Medulla oblongata (tissue), 1 donor: ENCODE measurements around the gene VCAN.

Experiments used
- DNase-seq: peaks from one replicate; pipeline ENCODE4 v3.0.0-alpha.2; 2015; ENCODE audit errors: extremely low spot score

Gene VCAN

DNA sequence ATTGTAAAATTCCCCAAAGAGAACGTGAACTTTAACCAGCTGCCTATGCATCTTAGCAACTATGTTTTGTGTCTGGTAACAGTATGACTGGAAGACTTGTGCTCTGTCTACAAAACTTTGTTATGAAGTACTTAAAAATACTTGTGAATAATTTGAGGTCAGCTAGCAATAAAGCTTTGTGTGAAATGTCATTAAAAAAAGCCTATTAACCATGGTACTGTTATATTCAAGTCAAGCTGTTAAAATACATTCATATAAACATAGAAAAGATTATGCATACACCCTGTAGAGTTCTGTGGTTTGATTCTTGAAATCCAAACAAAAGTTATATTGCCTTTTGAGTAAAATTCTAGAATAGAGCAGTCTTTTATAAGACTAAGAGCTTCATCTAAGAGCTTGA lies 60.1 kb downstream of the VCAN start:
- no peak for DNase-seq

DNA sequence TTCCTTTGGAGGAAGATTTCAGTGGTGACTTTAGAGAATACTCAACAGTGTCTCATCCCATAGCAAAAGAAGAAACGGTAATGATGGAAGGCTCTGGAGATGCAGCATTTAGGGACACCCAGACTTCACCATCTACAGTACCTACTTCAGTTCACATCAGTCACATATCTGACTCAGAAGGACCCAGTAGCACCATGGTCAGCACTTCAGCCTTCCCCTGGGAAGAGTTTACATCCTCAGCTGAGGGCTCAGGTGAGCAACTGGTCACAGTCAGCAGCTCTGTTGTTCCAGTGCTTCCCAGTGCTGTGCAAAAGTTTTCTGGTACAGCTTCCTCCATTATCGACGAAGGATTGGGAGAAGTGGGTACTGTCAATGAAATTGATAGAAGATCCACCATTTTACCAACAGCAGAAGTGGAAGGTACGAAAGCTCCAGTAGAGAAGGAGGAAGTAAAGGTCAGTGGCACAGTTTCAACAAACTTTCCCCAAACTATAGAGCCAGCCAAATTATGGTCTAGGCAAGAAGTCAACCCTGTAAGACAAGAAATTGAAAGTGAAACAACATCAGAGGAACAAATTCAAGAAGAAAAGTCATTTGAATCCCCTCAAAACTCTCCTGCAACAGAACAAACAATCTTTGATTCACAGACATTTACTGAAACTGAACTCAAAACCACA lies 67.4 kb downstream of the VCAN start:
- no peak for DNase-seq

DNA sequence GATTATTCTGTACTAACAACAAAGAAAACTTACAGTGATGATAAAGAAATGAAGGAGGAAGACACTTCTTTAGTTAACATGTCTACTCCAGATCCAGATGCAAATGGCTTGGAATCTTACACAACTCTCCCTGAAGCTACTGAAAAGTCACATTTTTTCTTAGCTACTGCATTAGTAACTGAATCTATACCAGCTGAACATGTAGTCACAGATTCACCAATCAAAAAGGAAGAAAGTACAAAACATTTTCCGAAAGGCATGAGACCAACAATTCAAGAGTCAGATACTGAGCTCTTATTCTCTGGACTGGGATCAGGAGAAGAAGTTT lies 67.9 kb downstream of the VCAN start:
- DNase-seq, result no peak

DNA sequence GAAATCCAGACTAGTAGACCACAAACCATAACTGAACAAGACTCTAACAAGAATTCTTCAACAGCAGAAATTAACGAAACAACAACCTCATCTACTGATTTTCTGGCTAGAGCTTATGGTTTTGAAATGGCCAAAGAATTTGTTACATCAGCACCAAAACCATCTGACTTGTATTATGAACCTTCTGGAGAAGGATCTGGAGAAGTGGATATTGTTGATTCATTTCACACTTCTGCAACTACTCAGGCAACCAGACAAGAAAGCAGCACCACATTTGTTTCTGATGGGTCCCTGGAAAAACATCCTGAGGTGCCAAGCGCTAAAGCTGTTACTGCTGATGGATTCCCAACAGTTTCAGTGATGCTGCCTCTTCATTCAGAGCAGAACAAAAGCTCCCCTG lies 68.6 kb downstream of the VCAN start:
- DNase-seq, result no peak

DNA sequence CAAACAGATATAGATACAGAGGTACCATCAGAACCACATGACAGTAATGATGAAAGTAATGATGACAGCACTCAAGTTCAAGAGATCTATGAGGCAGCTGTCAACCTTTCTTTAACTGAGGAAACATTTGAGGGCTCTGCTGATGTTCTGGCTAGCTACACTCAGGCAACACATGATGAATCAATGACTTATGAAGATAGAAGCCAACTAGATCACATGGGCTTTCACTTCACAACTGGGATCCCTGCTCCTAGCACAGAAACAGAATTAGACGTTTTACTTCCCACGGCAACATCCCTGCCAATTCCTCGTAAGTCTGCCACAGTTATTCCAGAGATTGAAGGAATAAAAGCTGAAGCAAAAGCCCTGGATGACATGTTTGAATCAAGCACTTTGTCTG lies 69.2 kb downstream of the VCAN start:
- DNase-seq, result no peak

DNA sequence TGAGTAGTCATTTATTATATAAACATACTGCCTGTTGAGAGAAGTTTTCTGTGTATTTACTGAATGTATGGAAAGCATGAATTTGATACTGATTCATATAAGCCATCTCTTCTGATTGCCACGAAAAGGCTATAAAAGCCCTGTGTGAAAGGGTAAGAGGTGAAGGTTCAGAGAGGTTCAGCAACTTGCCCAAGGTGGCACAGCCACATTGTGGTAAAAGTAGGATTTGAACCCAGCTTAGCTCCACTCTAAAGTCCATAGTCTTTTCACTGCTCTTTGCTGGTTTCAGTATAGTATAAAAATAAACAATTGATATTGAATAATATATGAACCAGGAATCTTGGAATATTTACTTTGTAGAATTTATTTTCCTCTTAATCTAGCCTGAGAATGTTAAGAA lies 71.3 kb downstream of the VCAN start:
- no peak for DNase-seq

DNA sequence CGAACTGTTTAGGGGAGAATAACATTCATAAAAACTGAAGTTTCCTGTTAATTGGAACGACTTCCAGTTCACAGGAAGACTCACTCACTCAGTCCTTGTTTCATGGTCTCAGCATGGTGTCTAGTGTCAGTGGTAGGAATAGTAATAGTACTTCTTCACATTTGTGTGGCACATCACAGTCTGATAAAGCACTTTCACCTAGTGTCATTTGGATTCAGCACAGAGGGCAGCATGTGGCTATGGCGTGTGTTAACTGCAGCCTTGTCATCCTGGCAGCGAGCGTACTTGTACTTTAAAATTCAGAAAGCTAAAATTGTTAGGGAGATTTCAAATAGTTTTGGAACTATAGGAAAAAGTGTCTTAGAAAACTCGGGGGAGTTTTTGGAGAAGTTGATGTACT lies 72.4 kb downstream of the VCAN start:
- DNase-seq, result no peak

DNA sequence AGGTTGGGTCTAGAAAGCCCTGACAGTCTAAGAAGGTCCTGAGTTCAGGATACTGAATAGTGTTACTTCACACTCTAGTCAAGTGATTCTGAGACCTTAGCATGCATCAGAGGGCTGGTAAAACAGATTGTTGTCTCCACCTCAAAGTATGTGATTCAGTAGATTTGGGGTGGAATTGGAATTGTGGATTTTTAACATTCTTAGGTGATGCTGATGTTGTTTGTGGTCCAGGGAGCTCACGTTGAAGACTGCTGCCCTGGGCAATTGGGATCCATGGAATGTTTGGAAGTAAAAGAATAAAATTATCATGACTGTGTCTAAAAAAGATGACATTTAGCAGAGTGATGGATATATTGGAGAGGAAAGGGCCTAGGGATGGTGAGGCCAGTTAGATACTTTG lies 75.6 kb downstream of the VCAN start:
- DNase-seq, result no peak

DNA sequence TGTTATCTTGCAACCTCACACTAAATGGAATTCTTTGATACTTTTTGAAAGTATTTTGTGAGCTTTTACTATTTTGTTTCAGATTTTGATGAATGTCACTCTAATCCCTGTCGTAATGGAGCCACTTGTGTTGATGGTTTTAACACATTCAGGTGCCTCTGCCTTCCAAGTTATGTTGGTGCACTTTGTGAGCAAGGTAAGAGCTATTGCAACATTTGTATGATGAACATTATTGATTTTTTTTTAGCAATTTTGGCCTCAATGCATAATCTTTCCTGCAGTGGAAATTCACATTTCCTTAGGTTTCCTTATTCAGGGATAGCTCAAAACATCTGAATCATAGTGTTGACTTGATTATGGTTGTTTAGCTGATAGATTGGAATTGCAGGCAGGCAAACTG lies 76.3 kb downstream of the VCAN start:
- no peak for DNase-seq

DNA sequence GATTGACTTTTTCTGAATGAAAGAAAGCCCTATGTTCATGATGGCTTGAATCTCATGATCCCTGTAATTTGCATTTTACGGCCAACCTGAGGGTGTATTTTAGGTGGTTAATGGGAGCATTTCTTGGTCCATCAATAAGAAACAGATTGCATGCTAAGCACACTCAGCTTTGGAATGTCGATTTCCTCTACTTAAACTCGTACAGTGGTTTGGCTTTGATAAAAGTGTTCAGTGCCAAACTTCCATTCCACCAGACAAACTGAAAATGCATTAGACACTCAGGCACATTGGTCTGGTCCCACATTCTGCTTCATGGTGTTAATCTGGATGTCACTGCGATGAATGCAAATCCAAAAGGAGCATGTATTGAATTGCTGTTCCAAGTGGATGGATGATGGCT lies 77.0 kb downstream of the VCAN start:
- DNase-seq, result no peak

DNA sequence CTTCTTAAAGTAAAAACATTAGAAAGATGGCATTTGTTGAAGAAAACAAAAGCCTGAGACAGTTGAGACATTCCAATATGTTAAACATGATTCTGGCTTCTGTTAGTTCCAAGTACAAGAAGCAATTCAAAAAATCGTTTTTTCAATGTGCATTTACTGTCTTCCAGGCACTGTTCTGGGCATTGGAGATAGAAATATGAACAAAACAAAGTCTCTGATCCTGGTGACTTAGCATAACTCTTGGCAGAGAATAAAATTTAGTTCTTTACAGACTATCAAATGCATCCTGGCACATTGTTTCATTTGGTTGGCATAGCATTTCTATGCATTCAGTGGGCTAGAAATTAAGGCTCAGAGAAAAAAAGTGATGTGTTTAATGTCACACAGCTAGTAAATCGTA lies 77.5 kb downstream of the VCAN start:
- no peak for DNase-seq

DNA sequence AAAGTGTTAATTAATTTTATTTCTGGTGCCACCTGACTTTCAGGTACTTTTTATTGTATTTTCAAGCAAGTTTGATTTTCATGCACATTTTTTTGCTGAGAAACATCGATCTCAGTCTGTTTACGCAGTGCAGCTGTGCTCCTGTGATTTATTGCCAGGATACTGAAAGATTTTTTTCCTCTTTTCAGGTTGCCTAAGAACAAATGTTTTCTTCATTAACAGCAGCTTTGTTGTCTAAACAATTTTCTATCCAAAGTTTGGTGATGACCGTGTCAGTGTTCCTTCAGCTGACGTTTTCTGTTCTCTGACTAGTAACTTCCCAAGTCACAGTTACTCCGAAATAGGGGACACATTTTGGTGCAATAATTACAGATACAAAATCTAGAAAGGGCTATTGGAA lies 78.1 kb downstream of the VCAN start:
- no peak for DNase-seq

DNA sequence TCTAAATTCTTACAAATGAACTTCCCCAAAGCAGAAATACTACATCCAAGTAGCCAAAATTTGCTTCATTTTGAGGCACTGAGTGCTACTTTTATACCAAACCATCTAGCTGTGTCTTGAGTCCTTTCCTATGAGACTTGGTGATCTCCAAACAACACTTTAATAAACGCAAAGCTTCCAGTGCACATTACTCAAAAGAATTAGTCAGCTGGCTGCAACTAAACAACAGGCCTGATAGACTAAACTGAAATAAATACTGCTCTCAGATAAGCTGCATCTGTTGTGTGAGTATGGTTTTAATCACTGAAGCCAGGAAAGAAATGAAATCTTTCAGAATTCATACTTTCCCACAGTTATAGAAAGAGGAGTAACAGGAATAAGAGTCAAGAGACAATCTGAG lies 80.3 kb downstream of the VCAN start:
- DNase-seq, result no peak

DNA sequence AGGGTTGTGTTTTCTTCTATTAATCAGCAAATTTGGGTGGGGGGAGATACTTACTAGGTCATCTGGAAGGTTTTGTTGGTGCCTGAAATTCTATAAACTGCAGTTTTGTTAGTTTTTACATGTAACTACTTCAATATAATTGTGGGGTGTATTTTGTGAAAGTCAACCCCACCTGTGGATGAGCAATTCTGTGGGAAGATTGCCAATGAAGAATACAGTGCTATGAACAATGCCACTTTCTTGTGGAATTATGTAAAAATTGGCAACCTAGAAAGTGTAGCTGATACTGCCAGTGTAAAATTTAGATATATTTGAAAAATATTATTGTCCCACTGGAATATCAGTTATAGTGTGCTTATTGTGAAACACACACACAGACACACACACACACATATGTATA lies 80.7 kb downstream of the VCAN start:
- DNase-seq, result no peak

DNA sequence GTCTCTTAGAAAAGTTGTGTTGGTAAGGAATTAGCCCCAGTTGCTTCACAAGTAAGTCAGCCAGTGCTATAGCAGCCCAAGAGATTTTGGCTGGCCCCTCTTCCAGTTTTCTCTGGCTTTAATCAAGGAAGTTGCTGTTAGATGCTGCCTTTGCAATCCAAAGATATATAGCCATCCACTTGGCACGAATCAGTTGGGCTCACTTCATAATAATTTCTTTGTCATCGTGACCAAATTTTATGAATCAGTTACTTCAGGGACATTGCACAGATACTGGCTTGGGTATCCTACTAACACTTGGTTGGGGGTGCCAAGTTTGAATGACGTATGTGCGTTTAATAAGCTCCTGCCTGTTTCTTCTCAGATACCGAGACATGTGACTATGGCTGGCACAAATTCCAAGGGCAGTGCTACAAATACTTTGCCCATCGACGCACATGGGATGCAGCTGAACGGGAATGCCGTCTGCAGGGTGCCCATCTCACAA lies 81.5 kb downstream of the VCAN start:
- DNase-seq, result peak; percentile 35

DNA sequence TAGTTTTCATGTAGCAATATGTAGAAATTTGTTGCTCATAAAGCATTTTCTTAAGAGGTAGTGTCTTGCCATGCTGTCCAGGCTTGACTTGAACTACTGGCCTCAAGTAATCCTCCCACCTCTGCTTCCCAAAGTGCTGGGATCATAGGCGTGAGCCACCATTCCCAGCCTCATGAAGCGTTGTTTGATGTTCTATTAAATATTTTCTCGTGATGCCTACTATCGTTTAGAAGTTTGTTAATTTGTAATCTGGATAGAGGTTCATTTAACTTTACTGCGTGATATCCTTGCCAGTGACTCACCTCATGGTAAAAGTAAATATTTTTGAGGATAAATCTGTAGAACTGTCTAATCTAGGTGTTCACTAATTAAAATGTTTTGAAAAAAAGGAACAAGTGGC lies 82.6 kb downstream of the VCAN start:
- no peak for DNase-seq

DNA sequence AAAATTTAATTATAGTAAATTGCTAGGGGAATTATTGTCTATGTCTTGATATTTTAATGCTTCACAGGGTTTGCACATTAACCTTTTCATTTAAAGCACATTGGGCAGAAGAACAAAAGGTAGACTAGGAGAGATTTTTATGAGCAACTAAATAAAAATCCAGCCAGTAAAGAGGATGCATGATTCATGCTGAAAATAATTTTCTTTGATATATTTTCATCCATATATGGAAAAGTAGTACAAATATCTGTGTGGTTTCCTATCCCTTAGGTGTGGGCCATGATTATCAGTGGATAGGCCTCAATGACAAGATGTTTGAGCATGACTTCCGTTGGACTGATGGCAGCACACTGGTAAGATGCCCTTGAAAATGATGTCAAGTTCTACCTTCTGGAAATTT lies 83.1 kb downstream of the VCAN start:
- no peak for DNase-seq

DNA sequence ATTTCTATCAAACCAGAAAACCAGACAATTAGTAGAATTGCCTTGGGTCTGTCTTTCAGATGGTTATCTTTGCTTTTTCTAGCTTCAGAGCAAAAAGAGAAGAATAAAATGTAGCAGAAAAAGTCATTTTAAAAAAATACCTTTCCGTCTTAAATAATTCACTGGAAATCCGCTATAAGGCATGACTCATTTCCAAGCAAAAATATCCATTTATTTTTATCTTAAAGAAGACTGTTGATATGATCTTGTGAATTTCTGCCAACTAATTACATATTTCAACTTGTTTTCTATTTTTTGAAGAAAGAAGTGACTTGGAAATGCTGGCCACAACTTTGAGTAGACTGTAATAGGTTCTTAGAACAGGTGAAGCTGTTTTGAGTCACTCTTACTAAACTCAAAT lies 83.7 kb downstream of the VCAN start:
- DNase-seq, result no peak

DNA sequence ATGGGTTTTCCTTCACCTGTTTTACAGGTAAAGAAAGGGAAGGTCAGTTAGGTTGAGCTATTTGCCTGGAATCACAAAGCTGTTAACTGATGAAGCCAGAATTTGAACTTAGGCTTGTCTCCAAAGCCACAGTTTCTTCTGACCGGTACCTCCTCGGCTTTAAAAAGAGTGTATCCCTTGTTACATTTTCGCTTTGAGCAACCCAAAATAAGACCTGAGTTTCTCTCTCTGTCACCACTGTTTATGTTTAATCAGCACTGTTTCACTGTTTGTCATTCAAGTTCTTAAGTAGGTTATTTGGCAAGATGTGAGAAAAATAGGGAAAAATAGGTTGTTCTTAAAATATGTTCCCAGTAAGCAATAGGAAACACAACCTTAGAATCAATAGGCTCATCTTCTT lies 84.6 kb downstream of the VCAN start:
- DNase-seq, result no peak

DNA sequence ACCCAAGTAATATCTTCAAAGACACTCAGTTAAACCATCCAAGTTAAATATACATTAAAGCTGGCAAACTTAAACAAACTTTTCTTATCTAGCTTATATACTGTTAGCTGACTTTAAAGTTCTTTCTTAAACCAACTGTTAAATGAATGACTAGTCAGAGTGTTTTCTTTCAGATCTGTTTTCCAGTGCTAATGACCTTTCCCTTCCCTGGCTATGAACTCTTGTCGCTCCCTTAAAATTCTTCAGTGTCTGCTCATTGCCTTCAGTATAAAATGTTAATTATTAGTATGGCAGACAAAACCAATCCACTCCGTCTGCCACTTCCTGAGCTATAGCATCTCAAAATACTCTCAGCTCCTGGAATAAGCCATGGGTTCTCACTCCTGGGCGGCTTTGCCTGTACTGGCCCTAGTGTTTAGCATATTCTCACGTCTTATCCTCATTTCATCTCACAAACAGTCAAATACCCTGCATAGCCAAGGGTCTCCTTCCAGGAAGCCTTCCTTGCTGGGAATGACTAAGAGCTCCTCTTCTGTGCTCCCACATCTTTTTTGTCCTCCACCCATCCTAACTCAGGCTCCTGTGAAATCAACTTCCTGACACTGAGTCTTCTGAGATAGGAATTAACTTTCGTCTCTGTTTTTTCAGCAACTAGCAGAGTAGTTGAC lies 87.7 kb downstream of the VCAN start:
- DNase-seq, result no peak

DNA sequence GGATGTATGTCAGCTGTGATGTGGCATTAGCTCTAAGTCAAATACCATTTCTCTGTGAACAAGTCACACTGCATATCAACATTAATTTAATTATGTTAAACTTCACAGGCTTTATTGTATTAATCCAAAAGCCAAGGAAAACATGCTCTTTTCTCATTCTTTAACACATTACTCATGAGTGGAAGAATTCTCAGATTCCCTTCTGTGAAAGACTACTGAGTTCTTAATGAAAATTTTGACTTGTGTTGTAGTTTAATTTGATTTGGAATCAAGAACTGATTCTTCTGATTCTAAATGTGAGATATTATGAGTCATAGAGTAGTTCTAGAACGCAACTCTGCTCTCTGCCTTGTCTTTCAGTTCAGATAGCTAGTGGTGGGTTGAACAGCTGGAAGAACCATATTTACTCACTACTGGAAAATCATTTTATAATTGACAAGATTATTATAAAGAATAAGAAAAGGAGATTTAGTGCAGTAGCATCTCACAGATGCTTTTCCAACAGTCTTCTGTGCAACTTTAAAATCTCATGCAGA lies 90.6 kb downstream of the VCAN start:
- peak; percentile 34 for DNase-seq

DNA sequence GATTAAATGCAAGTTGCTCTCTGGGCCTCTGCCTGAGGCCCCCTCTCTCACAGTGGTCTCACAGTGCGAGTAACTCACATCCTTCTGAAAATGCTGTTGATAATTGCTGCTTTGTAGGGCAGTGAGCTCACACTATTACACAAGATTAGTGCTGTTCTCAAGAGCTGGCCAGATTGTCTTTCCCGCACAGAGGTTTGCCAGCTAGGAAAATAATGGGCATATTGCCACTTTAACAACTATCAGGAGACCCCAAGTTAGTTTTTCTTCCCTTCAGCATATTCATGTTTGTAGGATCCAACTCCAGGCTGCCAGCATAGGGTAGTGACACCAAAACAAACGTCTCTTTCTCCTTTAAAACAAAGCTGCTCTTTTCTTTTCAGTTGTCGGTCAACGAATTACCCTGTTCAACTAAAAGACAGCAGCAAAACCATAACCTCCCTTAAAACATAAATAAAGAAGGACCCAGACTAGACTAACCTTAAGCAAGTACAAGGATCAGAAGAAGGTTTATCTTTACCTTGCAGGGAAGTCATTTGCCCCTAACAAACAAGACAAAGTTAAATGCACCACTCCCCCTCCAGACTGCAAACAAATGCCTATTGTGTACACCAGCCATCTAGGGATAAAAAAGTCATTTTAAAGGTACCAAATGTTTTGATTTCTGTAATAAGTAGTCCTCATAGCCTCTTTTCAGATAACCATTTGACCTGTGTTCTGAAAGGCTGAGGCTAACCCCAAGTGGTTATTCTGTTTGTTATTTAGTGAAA lies 91.4 kb downstream of the VCAN start:
- peak; percentile 87 for DNase-seq

DNA sequence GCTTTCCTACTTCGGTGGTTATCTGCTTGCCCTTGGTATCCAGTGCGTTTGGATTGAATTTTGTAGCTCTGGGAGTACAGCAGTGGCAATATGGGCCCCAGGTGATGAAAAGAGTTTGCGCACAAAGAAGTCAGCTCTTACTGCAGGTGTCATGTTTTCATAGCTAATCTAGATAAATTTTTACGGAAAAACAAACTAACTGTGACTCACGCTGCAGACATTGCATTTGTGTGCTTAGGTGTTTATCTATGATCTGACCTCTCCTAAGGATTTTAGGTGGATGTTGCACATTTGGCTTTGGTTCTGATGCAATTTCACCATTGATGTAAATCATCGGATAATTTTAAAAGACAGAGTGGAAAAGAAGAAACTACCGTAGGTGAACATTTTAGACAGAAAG lies 92.1 kb downstream of the VCAN start:
- DNase-seq, result peak; percentile 33
